ENCODE results near the gene RAB31.

GRCh38 chr18:9803698-9804516, 95.8 kb downstream of the RAB31 start:
- TF ChIP-seq RAD21 (IDR thresholded peaks at IDR 0.05; ENCODE audit: low read length) (no peak), EP300 (IDR thresholded peaks at IDR 0.05; ENCODE audit: borderline replicate concordance in 1 of 2, low read depth in 1 of 2, low read length in 1 of 2) (no peak), GABPA (IDR thresholded peaks at IDR 0.05; ENCODE audit: low read depth) (no peak), PBX3 (IDR thresholded peaks at IDR 0.05) (no peak), USF1 (IDR thresholded peaks at IDR 0.05; ENCODE audit: borderline replicate concordance, low read depth) (no peak), FOXM1 (IDR thresholded peaks at IDR 0.05; ENCODE audit: low read depth) (no peak), EZH2phosphoT487 (IDR thresholded peaks at IDR 0.05; ENCODE audit: borderline replicate concordance, low read depth) (no peak), CTCF (IDR thresholded peaks at IDR 0.05) (no peak)

Data from SK-N-SH (cell line).